Measurements from ENCODE around the gene PLA2G2D.
"Not testable (repeated sequence)": the region's sequence is repeated elsewhere in the genome, so short reads cannot be mapped to it uniquely, and the experiment has no call there.

Gene PLA2G2D

GRCh38 chr1:20142001-20142710, 22.8 kb upstream of the PLA2G2D start:
- no peak for DNase-seq

DNA sequence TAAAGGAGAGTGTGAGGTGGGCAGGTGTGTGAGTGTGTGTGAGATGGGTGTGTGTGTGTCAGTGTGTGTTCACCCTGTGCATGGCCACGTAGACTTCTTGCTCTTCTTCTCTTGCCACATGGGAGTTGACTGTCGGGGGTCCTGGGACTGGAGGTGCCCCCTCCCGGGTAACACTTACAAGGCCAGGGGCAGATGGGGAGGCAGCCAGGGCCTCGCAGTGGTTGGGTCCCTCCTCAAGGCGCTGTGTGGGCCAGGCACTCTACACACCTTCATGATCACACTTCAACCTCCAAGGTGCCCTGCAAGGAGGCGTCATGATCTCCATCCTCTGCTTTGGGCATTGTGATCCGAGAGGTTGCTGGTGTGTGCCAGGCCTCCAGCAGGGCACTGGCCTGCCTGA, 22.1 kb upstream of the PLA2G2D start:
- no peak for DNase-seq

DNA sequence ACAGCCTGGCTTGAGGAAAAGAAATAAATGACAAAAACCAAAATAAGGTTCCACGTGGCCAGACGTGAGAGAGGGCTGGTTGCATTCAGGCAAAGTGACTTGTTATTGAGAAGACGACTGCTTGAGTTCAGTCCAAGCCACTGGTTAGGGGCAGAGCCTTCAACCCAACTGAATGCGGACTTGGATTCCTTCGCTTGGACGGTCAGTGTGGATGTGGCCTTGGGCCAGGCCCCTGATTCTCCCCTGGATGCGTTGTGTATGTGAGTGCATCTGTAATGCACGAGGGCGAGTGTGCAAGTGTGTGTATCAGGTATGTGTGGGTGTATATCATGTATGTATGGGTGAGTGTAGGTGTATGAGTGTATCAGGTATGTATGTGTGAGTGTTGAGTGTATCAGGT, 21.7 kb upstream of the PLA2G2D start:
- DNase-seq = no peak

GRCh38 chr1:20139776-20140612, 20.7 kb upstream of the PLA2G2D start:
- DNase-seq = no peak

- DNase-seq = no peak
Measured at GRCh38 chr1:20138961-20139550, 19.7 kb upstream of the PLA2G2D start, which contains the start of gene PLA2G2F. PLA2G2F (plus strand) TSS chr1:20139323; CDS start chr1:20139428, 105 bp downstream.

- no peak for DNase-seq
Measured at GRCh38 chr1:20138346-20138745, 19.0 kb upstream of the PLA2G2D start.

DNA sequence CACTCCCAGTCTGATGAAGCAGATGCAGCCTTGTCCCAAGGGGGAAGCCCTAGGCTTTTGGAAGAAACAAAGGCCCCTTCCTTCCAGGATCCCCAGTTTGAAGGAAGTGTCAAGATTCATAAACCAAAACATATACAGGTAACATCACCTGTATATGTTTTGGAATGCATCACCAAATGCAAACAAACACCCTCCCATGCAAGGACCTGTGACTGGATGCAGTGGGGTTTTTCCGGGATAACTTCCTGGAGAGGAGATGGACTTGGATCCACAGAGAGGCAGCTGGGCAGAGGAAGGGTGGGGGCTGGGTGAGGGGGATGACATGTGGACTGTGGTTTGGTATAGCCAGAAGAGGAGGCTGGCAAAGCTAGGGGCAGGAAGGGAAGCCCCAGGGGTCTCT, 18.3 kb upstream of the PLA2G2D start:
- no peak for DNase-seq

DNA sequence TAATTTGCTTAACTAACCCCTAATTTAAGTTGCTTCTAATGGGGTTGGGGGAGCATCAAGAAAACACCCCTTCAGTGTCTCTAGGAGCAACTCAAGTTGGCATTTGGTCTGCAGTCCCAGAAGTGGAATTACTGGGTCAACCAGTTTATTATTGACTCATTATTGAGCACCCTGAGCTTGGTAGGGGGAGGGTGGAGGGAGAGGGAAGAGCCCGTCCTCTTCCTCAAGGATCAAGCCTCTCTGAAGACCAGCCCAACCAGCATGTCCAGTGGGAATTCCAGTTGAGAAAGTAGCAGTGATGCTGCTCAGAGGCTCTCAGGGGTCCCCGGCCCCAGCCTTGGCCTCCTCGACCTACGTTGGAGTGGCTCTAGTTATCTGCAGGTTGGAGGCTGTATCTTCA, 17.7 kb upstream of the PLA2G2D start:
- no peak for DNase-seq

DNA sequence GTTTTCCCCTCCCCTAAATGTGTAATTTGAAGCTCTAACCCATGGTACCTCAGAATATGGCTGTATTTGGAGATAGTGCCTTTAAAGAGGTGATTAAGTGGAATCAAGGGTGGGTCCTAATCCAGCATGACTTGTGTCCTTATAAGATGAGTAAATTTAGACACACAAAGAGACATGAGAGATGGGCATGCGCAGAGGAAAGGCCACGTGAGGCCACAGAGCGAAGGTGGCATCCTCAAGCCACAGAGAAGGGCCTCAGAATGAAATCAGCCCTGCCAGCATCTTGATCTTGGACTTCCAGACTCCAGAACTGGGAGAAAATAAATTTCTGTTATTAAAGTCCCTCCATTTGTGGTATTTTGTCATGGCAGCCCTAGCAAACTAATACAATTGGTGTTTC, 16.9 kb upstream of the PLA2G2D start:
- DNase-seq = no peak

DNA sequence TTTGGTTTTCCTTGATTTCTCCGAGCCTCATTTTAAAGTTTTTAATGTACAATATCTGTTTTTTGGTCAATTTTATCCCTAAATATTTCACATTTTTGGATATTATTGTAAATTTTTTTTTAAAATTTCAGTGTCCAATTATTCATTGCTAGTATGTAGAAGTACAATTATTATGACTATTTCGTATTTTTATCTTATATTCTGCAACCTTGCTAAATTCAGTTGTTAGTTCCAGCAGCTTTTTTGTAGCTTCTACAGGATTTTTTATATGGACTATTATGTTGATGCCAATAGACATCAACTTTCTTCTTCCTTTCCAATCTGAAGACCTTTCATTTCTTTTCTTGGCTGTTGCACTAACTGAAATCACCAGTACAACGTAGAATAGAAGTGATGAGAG, 15.7 kb upstream of the PLA2G2D start:
- no peak for DNase-seq

DNA sequence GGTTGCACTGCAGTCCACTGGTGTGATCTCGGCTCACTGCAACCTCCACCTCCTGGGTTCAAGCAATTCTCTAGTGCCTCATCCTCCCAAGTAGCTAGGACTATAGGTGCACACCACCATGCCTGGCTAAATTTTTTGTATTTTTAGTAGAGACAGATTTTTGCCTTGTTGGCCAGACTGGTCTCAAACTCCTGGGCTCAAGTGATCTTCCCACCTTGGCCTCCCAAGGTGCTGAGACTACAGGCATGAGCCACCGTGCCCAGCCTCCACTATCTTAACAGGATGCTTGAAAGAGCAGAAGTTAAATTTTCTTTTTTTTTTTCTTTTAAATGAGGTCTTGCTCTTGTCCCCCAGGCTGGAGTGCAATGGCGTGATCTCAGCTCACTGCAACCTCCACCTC, 11.2 kb upstream of the PLA2G2D start:
- not testable (repeated sequence) for DNase-seq

- no peak for DNase-seq
Measured at GRCh38 chr1:20126806-20127440, 7.6 kb upstream of the PLA2G2D start.

- DNase-seq = no peak
Measured at GRCh38 chr1:20126041-20126805, 6.9 kb upstream of the PLA2G2D start.

GRCh38 chr1:20125100-20125499, 5.8 kb upstream of the PLA2G2D start:
- DNase-seq = no peak

GRCh38 chr1:20124456-20125057, 5.2 kb upstream of the PLA2G2D start:
- DNase-seq = no peak

DNA sequence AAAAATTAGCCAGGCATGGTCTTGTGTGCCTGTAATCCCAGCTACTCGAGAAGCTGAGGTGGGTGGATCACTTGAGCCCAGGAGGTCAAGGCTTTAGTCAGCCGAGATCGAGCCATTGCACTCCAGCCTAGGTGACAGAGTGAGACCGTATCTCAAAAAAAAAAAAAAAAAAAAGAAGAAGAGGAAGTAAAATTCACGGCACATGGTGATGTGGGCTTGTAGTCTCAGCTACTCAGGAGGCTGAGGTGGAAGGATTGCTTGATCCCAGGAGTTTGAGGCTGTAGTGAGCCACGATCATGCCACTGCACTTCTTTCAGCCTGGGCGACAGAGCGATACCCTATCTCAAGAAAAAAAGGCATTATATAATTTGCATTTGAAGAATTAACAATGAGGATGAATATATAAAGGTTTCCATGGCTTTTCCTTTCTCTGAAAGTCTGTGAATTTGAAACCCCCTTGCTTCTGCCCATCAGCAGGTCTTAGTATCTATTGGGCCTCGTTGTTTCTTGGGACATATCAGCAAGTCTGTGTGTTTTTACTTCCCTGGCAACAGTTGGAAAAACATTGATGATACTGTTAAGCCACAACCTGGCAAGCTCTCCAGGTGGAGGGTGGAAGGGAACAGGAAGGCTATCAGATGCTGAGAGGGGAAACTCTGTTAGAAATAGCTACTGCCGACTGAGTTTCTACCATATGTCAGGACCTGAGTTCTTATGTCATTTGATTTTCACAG, 4.6 kb upstream of the PLA2G2D start:
- DNase-seq = no peak

- DNase-seq = no peak
Measured at GRCh38 chr1:20120796-20121195, 1.5 kb upstream of the PLA2G2D start.

GRCh38 chr1:20117236-20117635, 2.1 kb downstream of the PLA2G2D start:
- DNase-seq = no peak

- DNase-seq = no peak
Measured at GRCh38 chr1:20115916-20116315, 3.4 kb downstream of the PLA2G2D start.

DNA sequence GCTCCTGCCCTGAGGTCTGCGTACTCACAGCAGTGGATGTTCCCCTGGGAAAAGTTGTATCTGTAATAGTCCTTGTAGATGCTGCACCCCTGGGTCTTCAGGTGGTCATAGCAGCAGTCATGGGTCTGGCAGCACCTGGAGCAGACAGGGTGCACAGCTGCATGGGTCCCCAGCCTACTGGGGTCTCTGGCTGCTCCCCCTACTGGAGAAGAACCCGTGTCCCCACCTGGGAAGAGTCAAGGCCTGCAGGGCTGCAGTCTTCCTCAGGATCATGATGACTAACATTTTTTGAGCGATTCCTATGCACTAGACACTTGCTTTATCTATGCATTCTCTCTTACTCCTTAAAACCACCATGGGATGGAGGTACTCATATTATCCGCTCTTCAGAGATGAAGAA, 3.9 kb downstream of the PLA2G2D start:
- no peak for DNase-seq

GRCh38 chr1:20114021-20114648, 5.2 kb downstream of the PLA2G2D start:
- DNase-seq = no peak
